ENCODE results near the gene EYS.

EYS gene

DNA sequence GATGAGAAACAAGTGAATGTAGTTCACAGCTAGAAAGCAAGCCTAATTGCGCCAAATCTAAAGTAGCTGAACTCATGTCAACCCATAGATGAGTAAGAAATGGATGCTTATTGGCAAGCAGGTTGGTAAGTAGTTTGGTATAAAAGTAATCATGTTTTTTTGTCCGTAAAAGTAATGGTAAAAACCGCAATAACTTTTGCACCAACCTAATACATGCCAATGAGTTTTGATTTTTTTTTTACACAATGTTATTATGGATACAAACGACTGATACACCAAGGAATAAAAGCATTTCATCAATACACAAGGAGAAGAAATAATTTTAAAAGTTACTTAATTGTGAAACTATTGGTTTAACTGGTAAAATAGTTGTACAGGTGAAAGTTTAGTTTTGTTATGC is 977.5 kb downstream of the EYS start:
- TF ChIP-seq, protein P1, sequence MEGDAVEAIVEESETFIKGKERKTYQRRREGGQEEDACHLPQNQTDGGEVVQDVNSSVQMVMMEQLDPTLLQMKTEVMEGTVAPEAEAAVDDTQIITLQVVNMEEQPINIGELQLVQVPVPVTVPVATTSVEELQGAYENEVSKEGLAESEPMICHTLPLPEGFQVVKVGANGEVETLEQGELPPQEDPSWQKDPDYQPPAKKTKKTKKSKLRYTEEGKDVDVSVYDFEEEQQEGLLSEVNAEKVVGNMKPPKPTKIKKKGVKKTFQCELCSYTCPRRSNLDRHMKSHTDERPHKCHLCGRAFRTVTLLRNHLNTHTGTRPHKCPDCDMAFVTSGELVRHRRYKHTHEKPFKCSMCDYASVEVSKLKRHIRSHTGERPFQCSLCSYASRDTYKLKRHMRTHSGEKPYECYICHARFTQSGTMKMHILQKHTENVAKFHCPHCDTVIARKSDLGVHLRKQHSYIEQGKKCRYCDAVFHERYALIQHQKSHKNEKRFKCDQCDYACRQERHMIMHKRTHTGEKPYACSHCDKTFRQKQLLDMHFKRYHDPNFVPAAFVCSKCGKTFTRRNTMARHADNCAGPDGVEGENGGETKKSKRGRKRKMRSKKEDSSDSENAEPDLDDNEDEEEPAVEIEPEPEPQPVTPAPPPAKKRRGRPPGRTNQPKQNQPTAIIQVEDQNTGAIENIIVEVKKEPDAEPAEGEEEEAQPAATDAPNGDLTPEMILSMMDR (conservative IDR thresholded peaks at IDR 0.05): no peak
- no peak overlapping the region for H3K27ac ChIP-seq

DNA sequence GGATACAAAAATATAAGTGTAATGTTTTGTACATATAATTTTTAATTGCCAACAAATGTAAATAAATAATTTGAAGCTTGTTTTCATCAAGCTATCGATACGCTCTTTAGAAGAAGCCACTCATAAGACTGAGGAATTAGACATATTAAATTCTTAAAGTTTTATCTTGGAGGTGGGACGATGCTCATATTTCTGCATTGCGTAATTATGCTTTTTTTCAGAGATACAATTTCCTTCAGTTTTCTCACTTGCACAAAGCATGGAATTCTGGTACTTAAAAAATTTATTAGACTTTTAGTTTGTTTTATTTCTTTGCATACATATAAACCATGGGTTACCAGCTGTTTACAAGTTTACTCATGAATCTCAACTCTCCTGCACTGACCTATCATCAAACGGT is 980.0 kb downstream of the EYS start:
- TF ChIP-seq, protein P1 (conservative IDR thresholded peaks at IDR 0.05): no peak
- H3K27ac ChIP-seq: no peak overlapping the region

DNA sequence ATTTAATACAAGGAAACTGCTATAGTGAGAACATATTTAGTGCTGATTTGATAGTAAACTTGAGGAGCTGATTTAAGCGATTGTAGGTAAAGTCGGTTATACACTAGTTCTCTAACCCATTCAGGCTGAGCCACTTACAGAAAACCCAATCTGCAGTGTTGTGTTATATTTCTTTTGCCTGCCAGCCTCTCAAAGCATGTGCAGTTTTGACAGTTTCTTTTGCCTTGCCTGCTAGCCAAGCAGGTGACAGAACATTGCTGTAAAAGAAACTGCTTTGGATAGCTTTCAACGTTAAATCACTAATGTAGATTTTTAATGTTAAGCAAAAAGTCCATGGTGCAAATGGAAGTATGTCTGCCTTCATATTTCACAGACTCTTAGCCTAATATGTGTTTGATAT is 982.9 kb downstream of the EYS start:
- TF ChIP-seq, protein P1 (conservative IDR thresholded peaks at IDR 0.05): no peak
- H3K27ac ChIP-seq: no peak overlapping the region

DNA sequence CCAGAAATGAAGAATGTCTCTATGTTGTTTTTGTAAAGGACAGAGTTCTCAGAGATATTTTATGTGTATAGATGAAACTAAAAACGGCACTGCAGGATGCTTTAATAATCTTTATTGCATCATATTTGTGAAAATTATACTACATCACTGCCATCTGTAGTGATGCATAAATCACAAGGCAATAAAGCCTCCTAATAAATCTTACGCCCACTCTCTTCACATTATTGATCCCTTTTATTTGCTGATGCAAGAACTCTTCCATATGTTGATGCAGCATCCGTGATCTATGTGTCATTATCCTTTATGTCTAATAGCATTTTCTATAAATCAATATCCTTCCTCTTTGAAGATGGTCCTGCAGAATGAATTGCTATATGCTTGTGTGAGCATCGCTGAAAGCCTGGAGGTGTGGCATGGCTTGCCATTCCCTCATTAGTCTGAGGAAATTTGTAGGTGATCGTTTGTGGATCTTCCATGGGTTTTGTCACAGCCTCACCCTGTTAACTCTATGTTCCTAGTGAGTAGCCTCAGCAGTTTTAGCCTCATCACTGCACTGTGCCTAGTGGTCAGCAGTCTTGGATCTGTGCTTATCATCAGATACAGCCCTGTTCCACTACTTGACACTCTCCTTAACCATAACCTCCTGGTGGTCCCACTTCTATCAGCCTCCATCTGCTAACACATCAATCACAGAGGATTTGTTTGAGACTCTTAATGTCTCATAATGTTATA is 983.5 kb downstream of the EYS start:
- H3K27ac ChIP-seq: no peak overlapping the region
- TF ChIP-seq, protein P1 (conservative IDR thresholded peaks at IDR 0.05): no peak

DNA sequence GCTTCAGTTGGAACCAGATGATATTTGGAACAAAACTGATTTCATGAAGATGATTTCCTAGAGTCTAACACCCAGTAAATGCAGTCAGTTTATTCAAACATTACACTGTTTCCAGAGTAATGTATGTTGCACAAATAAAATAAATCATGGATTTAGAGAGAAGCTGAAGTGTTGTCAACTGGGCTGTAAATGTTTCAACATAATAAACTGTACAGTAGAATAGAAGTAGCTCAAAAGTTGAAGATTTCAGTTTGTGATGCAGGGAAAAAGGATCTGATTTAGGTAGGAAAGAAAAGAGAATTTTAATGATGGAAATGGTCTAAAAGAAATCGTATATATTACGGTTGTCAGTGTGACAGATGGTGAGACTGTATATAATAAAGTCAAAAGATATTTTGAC is 985.2 kb downstream of the EYS start:
- no peak overlapping the region for H3K27ac ChIP-seq
- TF ChIP-seq, protein P1 (conservative IDR thresholded peaks at IDR 0.05): no peak

DNA sequence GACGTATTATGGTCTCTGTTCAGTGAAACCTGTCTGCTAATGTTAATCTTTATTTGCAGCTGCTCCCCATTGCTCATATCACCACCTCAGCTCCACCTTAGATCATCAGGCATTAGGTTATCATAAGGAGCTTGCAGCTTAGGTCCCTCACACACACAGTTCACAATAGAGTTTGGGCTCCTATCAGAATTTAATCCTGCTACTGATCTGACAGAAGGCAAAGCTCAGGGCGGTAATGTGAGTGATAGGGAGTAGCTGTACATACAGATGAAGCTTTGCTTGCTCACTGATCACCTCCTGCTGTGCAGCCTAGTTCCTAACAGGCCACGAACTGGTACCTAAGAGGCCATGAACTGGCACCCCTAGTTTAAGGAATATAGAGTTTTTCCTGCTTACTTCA is 989.7 kb downstream of the EYS start:
- no peak overlapping the region for H3K27ac ChIP-seq
- TF ChIP-seq, protein P1 (conservative IDR thresholded peaks at IDR 0.05): no peak

DNA sequence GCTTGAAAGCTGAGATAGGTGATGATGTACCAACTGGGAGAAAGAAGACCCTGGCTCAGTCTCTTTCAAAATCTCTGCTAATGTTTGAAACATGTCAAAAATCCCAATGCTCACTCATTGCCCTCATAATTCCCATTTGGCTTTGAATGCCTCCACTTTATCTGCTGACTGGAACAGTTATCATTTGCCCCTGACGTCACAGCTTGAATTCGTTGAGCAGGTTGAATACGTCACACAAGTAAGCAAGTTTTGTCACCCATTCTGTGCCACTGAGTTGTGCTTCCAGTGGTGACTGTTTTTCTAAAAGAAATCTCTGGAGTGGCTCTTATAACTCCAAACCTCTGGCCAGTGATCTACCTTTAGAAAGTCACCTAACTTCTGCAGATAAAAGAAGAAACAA is 991.4 kb downstream of the EYS start:
- no peak overlapping the region for H3K27ac ChIP-seq
- TF ChIP-seq, protein P1 (conservative IDR thresholded peaks at IDR 0.05): no peak

Measured in VCaP (cell line).